ENCODE data around the gene MMD2.

The MMD2 gene

DNA sequence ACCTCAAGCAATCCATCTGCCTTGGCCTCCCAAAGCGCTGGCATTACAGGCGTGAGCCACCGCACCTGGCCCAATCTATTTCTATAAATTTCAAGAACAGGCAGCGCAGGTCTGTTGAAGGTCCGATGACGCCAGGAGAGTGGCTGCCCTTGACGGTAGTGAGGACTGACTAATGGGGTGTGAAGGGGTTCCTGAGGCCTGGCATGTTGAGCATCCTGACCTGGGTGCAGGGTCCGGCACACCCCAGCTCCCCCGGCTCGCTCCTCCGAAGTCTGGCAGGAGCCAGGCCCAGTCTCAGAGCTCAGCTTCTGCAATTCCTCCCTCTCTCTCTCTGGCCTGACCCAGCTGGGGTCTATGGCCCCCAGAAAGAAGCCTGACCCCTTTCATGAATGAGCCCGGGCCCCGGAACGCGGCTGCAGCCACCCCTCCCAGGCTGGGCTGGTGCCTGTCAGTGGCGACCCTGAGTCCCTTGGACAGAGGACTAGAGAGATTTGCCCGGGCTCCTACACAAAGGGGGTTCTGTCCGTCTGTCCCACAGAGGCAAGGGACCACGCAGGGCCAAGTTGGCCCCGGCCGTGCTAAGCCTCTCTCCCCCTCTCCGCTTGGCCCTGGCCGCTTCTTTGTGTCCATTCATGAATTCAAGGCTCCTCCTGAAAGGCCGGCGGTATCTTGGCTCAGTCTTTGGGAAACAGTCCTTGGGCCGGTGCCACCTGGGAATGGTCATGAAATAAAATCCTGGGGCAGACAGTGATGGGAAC, 18.8 kb downstream of the MMD2 start:
- no peak for DNase-seq
- no peak for TF ChIP-seq POLR2A (IDR thresholded peaks at IDR 0.05; ENCODE audit: low read length)
- no peak for TF ChIP-seq GATA1 (IDR thresholded peaks at IDR 0.05; ENCODE audit: low read depth, low read length)

GRCh38 chr7:4937411-4937810, 21.6 kb downstream of the MMD2 start:
- TF ChIP-seq GATA1 (IDR thresholded peaks at IDR 0.05; ENCODE audit: low read depth, low read length) (no peak), POLR2A (IDR thresholded peaks at IDR 0.05; ENCODE audit: low read length) (no peak)

DNA sequence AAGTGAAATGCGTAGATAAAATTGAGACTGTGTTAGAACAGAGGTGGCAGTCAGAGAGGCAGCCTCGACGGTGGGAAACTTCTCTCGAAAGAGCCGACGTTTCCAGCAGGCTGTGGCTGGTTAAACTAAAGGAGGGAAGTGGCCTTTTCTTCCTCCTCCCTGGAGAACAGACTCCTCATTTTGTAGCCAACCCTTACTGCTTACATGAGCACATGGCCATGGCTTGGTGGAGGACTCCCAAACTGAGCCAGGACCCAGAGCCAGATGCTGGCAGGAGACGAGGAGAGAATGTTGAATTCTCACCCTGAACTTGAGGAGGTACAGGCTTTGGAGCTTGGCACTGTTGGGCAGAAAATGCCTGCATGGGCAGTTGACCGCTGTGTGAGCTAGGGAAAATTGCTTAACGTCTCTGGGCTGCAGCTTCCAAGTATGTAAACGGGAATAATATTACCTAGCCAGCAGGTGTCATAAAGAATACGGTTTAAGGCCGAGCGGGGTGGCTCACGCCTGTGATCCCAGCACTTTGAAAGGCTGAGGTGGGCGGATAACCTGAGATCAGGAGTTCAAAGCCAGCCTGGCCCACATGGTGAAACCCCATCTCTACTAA, 24.5 kb downstream of the MMD2 start:
- TF ChIP-seq GATA1 (IDR thresholded peaks at IDR 0.05; ENCODE audit: low read depth, low read length) (no peak), POLR2A (IDR thresholded peaks at IDR 0.05; ENCODE audit: low read length) (no peak)
- DNase-seq: no peak

More at GRCh38 chr7:4937411-4937810, 21.6 kb downstream of the MMD2 start:
- DNase-seq: no peak

GRCh38 chr7:4931943-4932342, 27.0 kb downstream of the MMD2 start:
- no peak for DNase-seq
- TF ChIP-seq GATA1 (IDR thresholded peaks at IDR 0.05; ENCODE audit: low read depth, low read length): no peak
- no peak for TF ChIP-seq POLR2A (IDR thresholded peaks at IDR 0.05; ENCODE audit: low read length)

- no peak for TF ChIP-seq GATA1 (IDR thresholded peaks at IDR 0.05; ENCODE audit: low read depth, low read length)
- TF ChIP-seq POLR2A (IDR thresholded peaks at IDR 0.05; ENCODE audit: low read length): no peak
- DNase-seq: no peak
Observed at GRCh38 chr7:4929005-4929404, 30.0 kb downstream of the MMD2 start.

DNA sequence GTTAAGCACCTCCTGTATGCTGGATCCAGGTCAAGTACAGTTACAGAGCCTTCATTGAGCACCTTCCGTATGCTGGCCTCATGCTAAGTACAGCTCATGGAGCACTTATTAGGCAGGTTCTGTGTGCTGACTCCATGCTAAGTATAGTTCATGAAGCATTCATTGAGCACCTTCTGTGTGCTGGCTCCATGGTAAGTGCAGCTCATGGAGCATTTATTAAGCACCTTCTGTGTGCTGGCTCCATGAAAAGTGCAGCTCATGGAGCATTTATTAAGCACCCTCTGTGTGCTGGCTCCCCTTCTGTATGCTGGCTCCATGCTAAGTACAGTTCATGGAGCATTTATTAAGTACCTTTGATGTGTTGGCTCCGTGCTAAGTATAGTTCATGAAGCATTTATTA, 30.5 kb downstream of the MMD2 start:
- no peak for DNase-seq

DNA sequence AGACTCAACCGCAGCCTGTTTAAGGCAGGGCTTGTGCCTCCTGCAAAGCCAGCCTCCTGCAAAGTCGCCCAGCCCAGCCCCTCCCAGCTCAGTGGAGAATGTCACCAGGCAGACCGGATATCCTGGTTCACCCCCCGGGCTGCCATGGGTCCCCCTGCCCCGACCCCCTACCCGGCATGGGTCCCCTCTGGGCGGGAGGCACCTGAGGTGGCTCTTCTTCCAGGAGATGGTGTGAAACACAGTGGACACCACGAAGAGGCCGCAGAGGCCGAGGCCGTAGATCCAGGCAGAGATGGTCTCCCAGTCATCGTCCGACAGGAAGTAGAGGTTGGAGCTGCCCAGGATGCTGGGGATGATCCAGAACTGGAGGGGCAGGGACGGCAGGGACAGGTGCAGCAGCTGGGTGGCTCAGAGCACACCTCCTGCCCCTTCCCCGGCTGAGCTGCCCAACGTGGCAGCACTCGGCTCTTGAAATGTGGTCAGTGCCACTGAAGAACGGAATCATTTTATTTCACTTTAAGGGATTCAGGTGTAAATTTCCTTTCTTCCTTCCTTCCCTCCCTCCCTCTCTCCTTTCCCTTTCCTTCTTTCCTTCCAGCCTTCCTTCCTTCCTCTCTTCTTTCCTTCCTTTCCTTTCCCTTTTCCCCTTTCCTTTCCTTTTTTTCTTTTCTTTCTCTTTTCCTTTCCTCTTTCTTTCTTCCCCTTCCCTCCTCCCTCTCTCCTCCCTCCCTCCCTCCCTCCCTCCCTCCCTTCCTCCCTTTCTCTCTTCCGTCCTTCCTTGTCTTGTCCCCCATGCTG, 38.8 kb downstream of the MMD2 start:
- TF ChIP-seq POLR2A (IDR thresholded peaks at IDR 0.05; ENCODE audit: low read length): no peak
- no peak for TF ChIP-seq GATA1 (IDR thresholded peaks at IDR 0.05; ENCODE audit: low read depth, low read length)
- no peak for DNase-seq

More for the DNA sequence above, 30.5 kb downstream of the MMD2 start:
- TF ChIP-seq GATA1 (IDR thresholded peaks at IDR 0.05; ENCODE audit: low read depth, low read length): no peak

DNA sequence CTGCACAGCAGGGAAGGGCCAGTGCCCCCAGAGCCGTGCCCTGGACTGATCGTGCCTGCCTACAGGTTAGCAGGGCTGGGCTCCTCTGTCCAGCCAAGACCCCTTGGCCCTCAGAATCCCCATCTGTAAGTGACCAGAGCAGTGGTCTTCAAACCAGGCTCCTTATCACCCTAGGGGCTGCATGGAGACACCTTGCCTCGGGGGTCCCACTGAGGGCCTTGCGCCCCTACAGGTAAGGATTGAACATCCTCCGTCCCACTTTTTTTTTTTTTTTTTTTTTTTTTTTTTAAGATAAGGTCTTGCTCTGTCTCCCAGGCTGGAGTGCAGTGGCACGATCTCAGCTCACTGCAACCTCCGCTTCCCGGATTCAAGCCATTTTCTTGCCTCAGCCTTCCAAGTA, 42.9 kb downstream of the MMD2 start:
- no peak for TF ChIP-seq GATA1 (IDR thresholded peaks at IDR 0.05; ENCODE audit: low read depth, low read length)
- no peak for TF ChIP-seq POLR2A (IDR thresholded peaks at IDR 0.05; ENCODE audit: low read length)
- DNase-seq: no peak

DNA sequence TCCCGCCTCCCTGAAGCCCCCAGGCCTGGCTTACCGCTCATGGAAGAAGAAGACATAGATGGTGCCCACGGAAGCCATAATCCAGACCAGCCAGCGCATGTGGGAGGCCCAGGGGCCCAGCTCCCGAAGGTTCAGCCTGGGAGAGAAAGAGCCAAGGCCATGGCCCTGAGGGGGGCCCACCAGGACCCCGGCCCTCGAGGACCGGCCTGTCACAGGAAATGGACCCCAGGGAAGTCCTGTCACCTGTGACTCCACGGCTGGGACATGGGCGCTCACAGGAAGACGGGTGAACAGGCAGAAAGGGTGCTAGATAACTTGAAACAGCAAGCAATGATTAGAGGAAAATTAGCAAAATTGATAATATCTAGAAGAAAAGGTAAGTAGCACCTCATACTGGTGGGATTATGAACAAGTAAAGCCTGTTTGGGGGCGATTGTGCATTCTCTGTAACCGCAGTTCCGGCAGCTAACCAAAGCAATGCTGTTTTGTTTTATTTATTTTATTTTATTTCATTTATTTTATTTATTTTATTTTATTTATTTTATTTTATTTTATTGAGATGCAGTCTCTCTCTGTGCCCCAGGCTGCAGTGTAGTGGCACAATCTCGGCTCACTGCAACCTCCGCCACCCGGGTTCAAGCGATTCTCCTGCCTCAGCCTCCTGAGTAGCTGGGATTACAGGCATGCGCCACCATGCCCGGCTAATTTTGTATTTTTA, 47.7 kb downstream of the MMD2 start:
- TF ChIP-seq GATA1 (IDR thresholded peaks at IDR 0.05; ENCODE audit: low read depth, low read length) (no peak), POLR2A (IDR thresholded peaks at IDR 0.05; ENCODE audit: low read length) (no peak)
- no peak for DNase-seq

DNA sequence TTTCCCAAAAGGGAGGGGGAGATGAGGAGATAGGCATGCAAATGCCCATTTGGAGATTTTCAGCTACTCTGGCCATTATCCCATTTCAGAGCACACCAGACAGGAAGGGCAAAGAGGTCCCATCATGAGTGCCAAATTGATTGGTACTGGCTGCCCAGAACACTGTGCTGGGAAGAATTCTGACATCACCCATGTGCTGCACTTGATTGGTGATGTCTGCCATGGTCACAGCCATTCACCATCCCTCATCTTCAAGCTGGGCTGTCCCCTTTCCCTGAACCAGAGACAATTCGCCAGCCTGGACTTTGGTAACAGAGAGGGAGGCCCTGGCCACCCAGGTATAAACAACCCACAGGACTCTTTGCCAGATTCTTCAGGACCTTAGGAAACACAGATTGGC, 52.3 kb downstream of the MMD2 start:
- no peak for TF ChIP-seq GATA1 (IDR thresholded peaks at IDR 0.05; ENCODE audit: low read depth, low read length)
- no peak for TF ChIP-seq POLR2A (IDR thresholded peaks at IDR 0.05; ENCODE audit: low read length)
- DNase-seq: no peak

- TF ChIP-seq GATA1 (IDR thresholded peaks at IDR 0.05; ENCODE audit: low read depth, low read length): no peak
- TF ChIP-seq POLR2A (IDR thresholded peaks at IDR 0.05; ENCODE audit: low read length): no peak
- DNase-seq: no peak
Observed at GRCh38 chr7:4905171-4905570, 53.8 kb downstream of the MMD2 start.

- DNase-seq: no peak
- TF ChIP-seq POLR2A (IDR thresholded peaks at IDR 0.05; ENCODE audit: low read length) (no peak), GATA1 (IDR thresholded peaks at IDR 0.05; ENCODE audit: low read depth, low read length) (no peak)
Observed at GRCh38 chr7:4904346-4904745, 54.6 kb downstream of the MMD2 start.

DNA sequence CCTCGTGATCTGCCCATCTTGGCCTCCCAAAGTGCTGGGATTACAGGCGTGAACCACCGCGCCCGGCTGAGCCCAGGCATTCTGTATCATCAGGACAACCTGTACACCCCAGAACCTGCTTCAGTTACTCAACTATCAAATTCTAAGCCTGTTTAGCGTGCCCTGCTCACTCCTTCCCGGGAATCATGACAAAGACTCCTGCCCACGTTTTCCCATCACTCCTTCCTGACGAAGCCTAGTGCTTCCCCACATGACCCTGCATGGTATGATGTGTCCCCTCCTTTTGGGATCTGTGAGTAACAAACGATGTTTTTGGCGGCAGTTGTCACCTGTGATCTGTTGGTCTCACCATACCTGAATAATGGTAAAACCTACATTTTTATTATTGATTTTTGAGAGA, 63.2 kb downstream of the MMD2 start:
- TF ChIP-seq POLR2A (IDR thresholded peaks at IDR 0.05; ENCODE audit: low read length): no peak
- no peak for TF ChIP-seq GATA1 (IDR thresholded peaks at IDR 0.05; ENCODE audit: low read depth, low read length)
- no peak for DNase-seq

GRCh38 chr7:4894482-4894881, 64.5 kb downstream of the MMD2 start:
- DNase-seq: no peak

More at GRCh38 chr7:4894482-4894881, 64.5 kb downstream of the MMD2 start:
- no peak for TF ChIP-seq POLR2A (IDR thresholded peaks at IDR 0.05; ENCODE audit: low read length)
- no peak for TF ChIP-seq GATA1 (IDR thresholded peaks at IDR 0.05; ENCODE audit: low read depth, low read length)

Measured in erythroblast (primary cell).